Measurements from ENCODE around the gene TEX13C. TPM values are rescaled to one million over a fixed set of nuclear protein-coding genes. Genes with fewer than 3 reads are reported as not detected.

TEX13C gene
- under 1 TPM in 1 of 4 donors, not detected in 3; 0.13 TPM for total RNA-seq

DNA sequence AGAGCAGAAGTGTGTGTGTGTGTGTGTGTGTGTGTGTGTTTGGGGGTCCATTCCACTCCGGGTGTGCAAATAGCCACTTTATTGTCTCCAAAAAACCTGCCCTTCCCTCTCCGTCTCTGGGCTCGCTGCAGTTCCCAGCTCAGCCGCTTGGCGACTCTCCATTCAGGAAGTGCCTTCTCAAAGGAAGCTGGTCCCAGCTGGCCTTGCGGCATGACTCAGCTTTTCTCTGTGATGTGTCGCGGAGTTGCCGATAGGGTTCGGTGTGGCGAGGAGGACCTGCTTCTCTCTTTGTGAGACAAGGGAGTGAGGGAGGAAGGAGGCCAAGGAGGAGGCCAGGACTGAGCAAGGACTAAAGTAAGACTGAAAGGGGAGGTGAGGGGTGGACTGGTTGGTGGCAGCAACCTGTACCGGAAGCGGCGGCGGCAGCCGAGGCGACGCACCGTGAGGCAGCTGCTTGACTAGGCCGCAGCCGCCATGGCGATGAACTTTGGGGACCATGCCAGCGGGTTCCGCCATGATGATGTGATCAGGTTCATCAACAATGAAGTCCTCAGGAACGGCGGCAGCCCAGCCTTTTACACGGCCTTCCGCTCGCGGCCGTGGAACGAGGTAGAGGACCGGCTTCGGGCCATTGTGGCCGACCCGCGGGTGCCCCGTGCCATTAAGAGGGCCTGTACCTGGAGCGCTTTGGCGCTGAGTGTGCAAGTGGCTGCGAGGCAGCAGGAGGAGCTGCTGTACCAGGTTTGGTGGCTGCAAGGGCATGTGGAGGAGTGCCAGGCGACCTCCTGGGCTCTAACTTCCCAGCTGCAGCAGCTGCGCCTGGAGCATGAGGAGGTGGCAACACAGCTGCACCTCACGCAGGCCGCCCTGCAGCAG lies at the start of gene TEX13C:
TEX13C (plus strand) TSS at position 226 of the 876 bp plus-strand sequence; CDS start at position 475, 249 bp downstream.
- Histone ChIP-seq H3K27ac (no peak within 1 kb of the TSS), H3K9me3 (no peaks in the 10 kb centered on the region), H3K4me1 (no peaks in the 10 kb centered on the region), H3K36me3 (no peaks in the 10 kb centered on the region), H3K27me3 (no peaks in the 10 kb centered on the region), H3K4me3 (replicated peaks in 1 of 3) (no peak within 1 kb of the TSS)
- TF ChIP-seq, protein P1, sequence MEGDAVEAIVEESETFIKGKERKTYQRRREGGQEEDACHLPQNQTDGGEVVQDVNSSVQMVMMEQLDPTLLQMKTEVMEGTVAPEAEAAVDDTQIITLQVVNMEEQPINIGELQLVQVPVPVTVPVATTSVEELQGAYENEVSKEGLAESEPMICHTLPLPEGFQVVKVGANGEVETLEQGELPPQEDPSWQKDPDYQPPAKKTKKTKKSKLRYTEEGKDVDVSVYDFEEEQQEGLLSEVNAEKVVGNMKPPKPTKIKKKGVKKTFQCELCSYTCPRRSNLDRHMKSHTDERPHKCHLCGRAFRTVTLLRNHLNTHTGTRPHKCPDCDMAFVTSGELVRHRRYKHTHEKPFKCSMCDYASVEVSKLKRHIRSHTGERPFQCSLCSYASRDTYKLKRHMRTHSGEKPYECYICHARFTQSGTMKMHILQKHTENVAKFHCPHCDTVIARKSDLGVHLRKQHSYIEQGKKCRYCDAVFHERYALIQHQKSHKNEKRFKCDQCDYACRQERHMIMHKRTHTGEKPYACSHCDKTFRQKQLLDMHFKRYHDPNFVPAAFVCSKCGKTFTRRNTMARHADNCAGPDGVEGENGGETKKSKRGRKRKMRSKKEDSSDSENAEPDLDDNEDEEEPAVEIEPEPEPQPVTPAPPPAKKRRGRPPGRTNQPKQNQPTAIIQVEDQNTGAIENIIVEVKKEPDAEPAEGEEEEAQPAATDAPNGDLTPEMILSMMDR (IDR thresholded peaks at IDR 0.05) = no peak
- no peak for TF ChIP-seq POLR2A (IDR thresholded peaks at IDR 0.05)
- intact Hi-C loops (cut with DNase I) = no loop called here
- 96% methylated on average over 18 to 29 of the region's 45 CpGs for WGBS, 2 donors
- no peak for DNase-seq

DNA sequence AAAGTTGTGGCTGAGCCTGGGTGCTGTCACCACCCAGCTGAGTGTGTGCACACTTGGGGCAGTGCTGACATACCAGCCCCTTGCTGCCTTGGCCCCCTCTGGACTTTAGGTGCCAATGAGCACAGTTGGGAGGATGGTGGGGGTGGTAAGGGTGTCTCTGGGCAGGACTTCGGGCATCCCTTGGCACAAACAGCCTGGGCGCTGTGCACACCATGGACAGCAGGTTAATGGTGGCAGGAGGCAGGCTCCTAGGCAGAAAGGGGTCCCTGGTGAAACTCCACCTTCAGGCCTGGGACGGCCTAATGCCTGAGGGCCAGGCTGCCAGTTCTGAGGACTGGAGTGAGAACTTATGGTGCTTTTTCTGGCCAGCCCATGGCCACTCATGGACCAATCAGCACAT lies 32.4 kb upstream of the TEX13C start:
- Histone ChIP-seq H3K27me3 (no peaks in the 10 kb centered on the region), H3K4me3 (replicated peaks in 1 of 3) (no peak overlapping the region), H3K36me3 (no peaks in the 10 kb centered on the region), H3K9me3 (no peaks in the 10 kb centered on the region), H3K4me1 (no peaks in the 10 kb centered on the region), H3K27ac (no peak overlapping the region)
- TF ChIP-seq POLR2A (IDR thresholded peaks at IDR 0.05) = no peak
- TF ChIP-seq, protein P1 (IDR thresholded peaks at IDR 0.05) = no peak
- intact Hi-C loops (cut with DNase I) = no loop called here
- no peak for DNase-seq
- 82% methylated on average over 3 of the region's 3 CpGs; no CpG with 5 or more reads in 1 of the 2 donors for WGBS, 2 donors

DNA sequence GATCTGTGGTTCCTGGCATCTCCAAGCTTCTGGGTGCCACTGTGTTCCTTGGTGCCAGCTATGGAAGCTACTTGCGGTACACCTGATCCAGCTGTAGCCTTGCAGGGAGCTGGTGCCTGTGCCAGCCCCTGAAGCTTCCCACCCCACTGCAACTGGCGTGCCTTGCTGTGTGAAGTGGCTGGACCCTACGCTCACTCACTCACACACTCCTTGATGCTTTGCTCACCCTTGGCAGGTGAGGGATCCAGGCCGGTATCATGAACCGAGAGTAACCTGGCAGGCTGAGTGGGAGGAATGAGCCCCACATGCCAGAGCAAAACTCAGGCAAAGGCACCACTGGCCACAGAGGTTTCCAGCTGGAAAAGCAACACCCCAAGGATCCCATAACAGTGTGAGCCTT lies 31.3 kb upstream of the TEX13C start:
- Histone ChIP-seq H3K36me3 (no peaks in the 10 kb centered on the region), H3K27ac (no peak overlapping the region), H3K27me3 (no peaks in the 10 kb centered on the region), H3K4me3 (replicated peaks in 1 of 3) (no peak overlapping the region), H3K4me1 (no peaks in the 10 kb centered on the region), H3K9me3 (no peaks in the 10 kb centered on the region)
- intact Hi-C loops (cut with DNase I) = no loop called here
- no peak for DNase-seq
- WGBS, 2 donors = 90% methylated on average over 2 of the region's 5 CpGs; no CpG with 5 or more reads in 1 of the 2 donors
- TF ChIP-seq POLR2A (IDR thresholded peaks at IDR 0.05) = no peak
- TF ChIP-seq, protein P1 (IDR thresholded peaks at IDR 0.05) = no peak

DNA sequence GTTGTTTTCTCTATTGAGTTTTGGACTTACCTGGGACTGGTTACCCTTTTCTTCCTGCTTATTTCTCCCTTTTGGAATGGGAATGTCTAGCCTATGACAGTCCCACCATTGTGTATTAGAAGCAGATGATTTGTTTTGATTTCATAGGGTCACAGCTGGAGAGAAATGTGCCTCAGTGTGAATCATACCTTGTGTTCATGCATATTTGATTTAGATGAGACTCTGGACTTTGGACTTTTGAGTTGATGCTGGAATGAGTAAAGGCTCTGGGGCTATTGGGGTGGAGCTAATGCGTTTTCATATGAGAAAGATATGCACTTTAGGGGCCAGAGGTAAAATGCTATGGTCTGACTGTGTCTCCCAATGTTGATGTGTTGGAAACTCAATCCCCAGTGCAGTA lies 30.5 kb upstream of the TEX13C start:
- intact Hi-C loops (cut with DNase I) = no loop called here
- no peaks in the 10 kb centered on the region for H3K27me3 ChIP-seq
- H3K4me3 ChIP-seq (replicated peaks in 1 of 3) = no peak overlapping the region
- no peak overlapping the region for H3K27ac ChIP-seq
- no peaks in the 10 kb centered on the region for H3K9me3 ChIP-seq
- H3K36me3 ChIP-seq = no peaks in the 10 kb centered on the region
- no peak for DNase-seq
- 80 to 83% methylated on average over 1 of the region's 1 CpG for WGBS, 2 donors
- no peaks in the 10 kb centered on the region for H3K4me1 ChIP-seq
- TF ChIP-seq POLR2A (IDR thresholded peaks at IDR 0.05) = no peak
- TF ChIP-seq, protein P1 (IDR thresholded peaks at IDR 0.05) = no peak

DNA sequence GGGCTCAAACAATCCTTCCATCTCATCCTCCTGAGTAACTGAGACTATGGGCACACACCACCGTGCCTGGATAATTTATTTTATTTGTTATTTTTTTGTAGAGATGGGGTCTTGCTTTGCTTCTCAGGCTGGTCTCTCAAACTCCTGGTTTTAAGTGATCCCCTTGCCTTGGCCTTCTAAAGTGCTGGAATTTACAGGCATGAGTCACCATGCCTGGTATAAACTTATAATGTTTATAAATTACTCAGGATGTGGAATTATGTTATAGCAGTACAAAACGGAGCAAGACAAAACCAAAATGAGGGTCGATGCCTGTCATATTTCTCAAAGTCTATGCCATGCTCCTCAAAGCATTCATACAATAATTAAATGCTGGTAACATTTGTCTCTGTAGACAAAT lies 29.8 kb upstream of the TEX13C start:
- Histone ChIP-seq H3K36me3 (no peaks in the 10 kb centered on the region), H3K4me3 (replicated peaks in 1 of 3) (no peak overlapping the region), H3K4me1 (no peaks in the 10 kb centered on the region), H3K27me3 (no peaks in the 10 kb centered on the region), H3K9me3 (no peaks in the 10 kb centered on the region), H3K27ac (no peak overlapping the region)
- TF ChIP-seq, protein P1 (IDR thresholded peaks at IDR 0.05) = no peak
- no peak for TF ChIP-seq POLR2A (IDR thresholded peaks at IDR 0.05)
- 86 to 91% methylated on average over 3 of the region's 3 CpGs for WGBS, 2 donors
- intact Hi-C loops (cut with DNase I) = no loop called here
- no peak for DNase-seq
